Osteoblast (primary cell): ENCODE data around the gene MCHR1. TPM values are rescaled to one million over a fixed set of nuclear protein-coding genes. Genes with fewer than 3 reads are reported as not detected.

ENCODE experiments used
- DNase-seq: peaks from one replicate; pipeline ENCODE4 v3.0.0; 2011; ENCODE audit warnings: low spot score, mixed read lengths; ENCODE audit not compliant: insufficient read length; ENCODE audit errors: missing footprints
- H2AFZ ChIP-seq: 2 replicates; pipeline ENCODE4 v1.6.0; 2011; ENCODE audit warnings: mild to moderate bottlenecking, low read length
- H3K27ac ChIP-seq: 2 replicates; pipeline ENCODE4 v1.5.1; 2011; ENCODE audit warnings: mild to moderate bottlenecking, low read depth, low read length, moderate library complexity
- H3K27me3 ChIP-seq: 2 replicates; pipeline ENCODE4 v1.6.0; 2012; ENCODE audit warnings: mild to moderate bottlenecking, control low read depth, inconsistent platforms, low read length, moderate library complexity; ENCODE audit not compliant: insufficient read depth
- H3K36me3 ChIP-seq: 2 replicates; pipeline ENCODE4 v1.5.1; 2011; ENCODE audit warnings: mild to moderate bottlenecking, low read length, control low read depth, moderate library complexity; ENCODE audit not compliant: insufficient read depth
- H3K4me1 ChIP-seq: 2 replicates; pipeline ENCODE4 v1.5.1; 2011; ENCODE audit warnings: mild to moderate bottlenecking, low read length, control low read depth, moderate library complexity; ENCODE audit not compliant: insufficient read depth
- H3K4me2 ChIP-seq: 2 replicates; pipeline ENCODE4 v1.6.0; 2011; ENCODE audit warnings: mild to moderate bottlenecking, low read length; ENCODE audit not compliant: insufficient read depth
- H3K4me3 ChIP-seq: fragments of 200-600 bp; sonication (generic); 3 replicates; pipeline ENCODE4 v1.5.1; 2012; ENCODE audit warnings: mild to moderate bottlenecking, low read length, inconsistent platforms; ENCODE audit not compliant: insufficient read depth
- H3K79me2 ChIP-seq: 2 replicates; pipeline ENCODE4 v1.6.0; 2012; ENCODE audit warnings: mild to moderate bottlenecking, low read length, control low read depth, inconsistent platforms; ENCODE audit not compliant: insufficient read depth
- H3K9me3 ChIP-seq: 2 replicates; pipeline ENCODE4 v1.5.1; 2011; ENCODE audit warnings: low read depth, low read length, control low read depth
- H4K20me1 ChIP-seq: 2 replicates; pipeline ENCODE4 v1.6.0; 2012; ENCODE audit warnings: mild to moderate bottlenecking, low read length, control low read depth; ENCODE audit not compliant: insufficient read depth
- total RNA-seq: library from RNA; depleted of rRNA; stranded (reverse); fragments of >200 nt; gene quantifications from 2 replicates; pipeline ENCODE4 v1.2.3, GENCODE V29; 2012
- TF ChIP-seq, protein P1 (sequence below): IDR thresholded peaks from 2 replicates; pipeline ENCODE4 v1.5.1; 2011; ENCODE audit warnings: mild to moderate bottlenecking, low read depth, low read length, moderate library complexity; ENCODE audit errors: extremely low read depth

MCHR1 gene
- total RNA-seq, 1 donor = not detected

DNA sequence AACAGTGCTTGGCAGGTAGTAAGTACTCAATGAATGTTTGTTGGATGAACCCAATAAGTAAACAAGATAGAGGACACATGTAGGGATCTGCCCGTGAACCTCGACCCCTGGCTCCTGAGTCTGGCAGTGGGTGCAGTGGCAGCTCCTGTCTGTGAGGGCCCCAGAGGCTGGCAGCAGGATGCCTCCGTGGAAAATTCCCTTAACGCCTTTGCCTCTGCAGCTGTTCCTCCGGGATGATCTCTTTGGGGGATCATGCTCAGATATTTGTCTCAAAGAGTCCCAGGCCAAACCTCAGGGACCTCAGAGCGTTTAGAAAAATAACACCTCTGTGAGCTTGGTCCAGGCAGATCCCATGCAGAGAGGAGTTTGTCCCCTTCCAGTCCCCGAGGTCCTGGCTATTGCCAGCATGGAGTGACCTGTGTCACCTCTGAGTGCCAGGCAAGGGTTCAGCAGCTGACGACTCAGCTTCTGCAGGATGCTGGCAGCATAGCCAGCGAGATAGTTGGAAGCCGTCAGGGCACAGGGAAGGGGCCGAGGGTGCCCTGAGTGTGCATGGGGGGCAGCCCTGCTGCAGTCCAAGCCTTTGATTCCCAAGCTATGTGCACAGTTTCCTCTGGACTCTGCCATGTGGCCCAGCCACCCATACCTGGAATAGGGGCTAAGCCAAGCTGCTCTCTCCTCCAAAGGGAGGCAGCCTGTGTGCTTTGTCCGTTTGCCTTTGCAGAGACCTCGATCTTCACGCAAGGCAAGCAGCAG, 613 bp upstream of the MCHR1 start:
- no peak overlapping the region for H3K27ac ChIP-seq
- H3K27me3 ChIP-seq = peaks cover 7% of the 10 kb centered on the region
- peak overlapping the region; percentile 70 for H3K4me3 ChIP-seq
- H3K4me2 ChIP-seq = peak overlapping the region; percentile 90
- no peaks in the 10 kb centered on the region for H3K79me2 ChIP-seq
- H3K36me3 ChIP-seq = no peaks in the 10 kb centered on the region
- DNase-seq = no peak
- TF ChIP-seq, protein P1, sequence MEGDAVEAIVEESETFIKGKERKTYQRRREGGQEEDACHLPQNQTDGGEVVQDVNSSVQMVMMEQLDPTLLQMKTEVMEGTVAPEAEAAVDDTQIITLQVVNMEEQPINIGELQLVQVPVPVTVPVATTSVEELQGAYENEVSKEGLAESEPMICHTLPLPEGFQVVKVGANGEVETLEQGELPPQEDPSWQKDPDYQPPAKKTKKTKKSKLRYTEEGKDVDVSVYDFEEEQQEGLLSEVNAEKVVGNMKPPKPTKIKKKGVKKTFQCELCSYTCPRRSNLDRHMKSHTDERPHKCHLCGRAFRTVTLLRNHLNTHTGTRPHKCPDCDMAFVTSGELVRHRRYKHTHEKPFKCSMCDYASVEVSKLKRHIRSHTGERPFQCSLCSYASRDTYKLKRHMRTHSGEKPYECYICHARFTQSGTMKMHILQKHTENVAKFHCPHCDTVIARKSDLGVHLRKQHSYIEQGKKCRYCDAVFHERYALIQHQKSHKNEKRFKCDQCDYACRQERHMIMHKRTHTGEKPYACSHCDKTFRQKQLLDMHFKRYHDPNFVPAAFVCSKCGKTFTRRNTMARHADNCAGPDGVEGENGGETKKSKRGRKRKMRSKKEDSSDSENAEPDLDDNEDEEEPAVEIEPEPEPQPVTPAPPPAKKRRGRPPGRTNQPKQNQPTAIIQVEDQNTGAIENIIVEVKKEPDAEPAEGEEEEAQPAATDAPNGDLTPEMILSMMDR = no peak
- no peaks in the 10 kb centered on the region for H4K20me1 ChIP-seq
- H3K4me1 ChIP-seq = peaks cover 23% of the 10 kb centered on the region
- H2AFZ ChIP-seq = peak overlapping the region; percentile 77
- H3K9me3 ChIP-seq = no peaks in the 10 kb centered on the region

DNA sequence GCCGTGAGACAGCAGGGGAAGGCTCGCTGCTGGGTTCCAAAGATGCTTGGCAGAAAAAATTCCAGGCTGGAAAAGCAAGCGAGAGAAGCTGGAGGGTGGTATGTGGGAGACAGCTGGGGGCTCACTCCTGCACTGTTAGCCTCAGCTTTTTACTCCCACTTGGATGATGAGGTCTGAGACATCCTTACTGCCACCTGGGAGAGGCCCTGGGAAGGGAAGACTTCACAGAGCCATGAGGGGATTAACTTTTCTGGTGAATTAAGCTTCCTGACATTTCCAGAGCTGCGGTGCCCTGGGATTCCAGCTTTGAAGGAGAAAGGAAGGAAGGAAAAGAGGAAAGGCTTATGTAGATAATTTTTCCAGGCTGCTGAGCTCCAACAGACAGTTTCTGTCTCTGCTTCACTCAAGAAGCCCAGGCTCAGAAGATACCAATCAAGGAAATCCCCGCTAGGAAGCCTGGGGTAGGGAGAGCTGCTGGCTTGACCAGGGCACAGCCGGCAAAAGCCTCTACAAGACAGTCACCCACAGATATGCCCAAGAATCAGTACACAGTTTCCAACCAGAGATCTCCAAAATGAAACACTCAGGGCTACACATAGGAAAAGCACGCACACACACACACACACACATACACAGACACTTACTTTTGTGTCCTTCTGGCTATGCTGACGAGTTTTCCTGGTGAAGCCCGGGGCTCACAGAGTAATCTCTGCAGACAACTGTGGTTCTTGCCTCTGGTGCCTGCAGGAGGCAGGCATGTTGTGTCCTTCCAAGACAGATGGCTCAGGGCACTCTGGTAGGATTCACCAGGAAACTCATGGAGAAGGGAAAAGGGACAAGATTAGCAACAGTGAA, 907 bp downstream of the MCHR1 start:
- Histone ChIP-seq H2AFZ (peak overlapping the region; percentile 77), H4K20me1 (no peaks in the 10 kb centered on the region), H3K4me3 (peak overlapping the region; percentile 70), H3K79me2 (no peaks in the 10 kb centered on the region), H3K27me3 (peaks cover 7% of the 10 kb centered on the region), H3K9me3 (no peaks in the 10 kb centered on the region), H3K4me2 (peak overlapping the region; percentile 90), H3K27ac (no peak overlapping the region), H3K4me1 (peaks cover 23% of the 10 kb centered on the region), H3K36me3 (no peaks in the 10 kb centered on the region)
- no peak for DNase-seq
- TF ChIP-seq, protein P1 = peak; percentile 20

DNA sequence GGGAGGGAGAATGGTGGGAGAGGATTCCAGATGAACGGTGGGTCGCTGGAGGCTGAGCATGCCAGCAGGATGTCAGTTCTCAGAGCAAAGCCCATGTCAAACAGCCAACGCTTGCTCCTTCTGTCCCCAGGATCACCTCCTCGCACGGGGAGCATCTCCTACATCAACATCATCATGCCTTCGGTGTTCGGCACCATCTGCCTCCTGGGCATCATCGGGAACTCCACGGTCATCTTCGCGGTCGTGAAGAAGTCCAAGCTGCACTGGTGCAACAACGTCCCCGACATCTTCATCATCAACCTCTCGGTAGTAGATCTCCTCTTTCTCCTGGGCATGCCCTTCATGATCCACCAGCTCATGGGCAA, 1.5 kb downstream of the MCHR1 start:
- TF ChIP-seq, protein P1 = no peak
- Histone ChIP-seq H2AFZ (no peak overlapping the region), H3K27me3 (peaks cover 7% of the 10 kb centered on the region), H3K9me3 (no peaks in the 10 kb centered on the region), H3K27ac (no peak overlapping the region), H3K4me1 (peaks cover 23% of the 10 kb centered on the region), H3K4me2 (no peak overlapping the region), H3K79me2 (no peaks in the 10 kb centered on the region), H3K4me3 (no peak overlapping the region), H3K36me3 (no peaks in the 10 kb centered on the region), H4K20me1 (no peaks in the 10 kb centered on the region)
- no peak for DNase-seq

DNA sequence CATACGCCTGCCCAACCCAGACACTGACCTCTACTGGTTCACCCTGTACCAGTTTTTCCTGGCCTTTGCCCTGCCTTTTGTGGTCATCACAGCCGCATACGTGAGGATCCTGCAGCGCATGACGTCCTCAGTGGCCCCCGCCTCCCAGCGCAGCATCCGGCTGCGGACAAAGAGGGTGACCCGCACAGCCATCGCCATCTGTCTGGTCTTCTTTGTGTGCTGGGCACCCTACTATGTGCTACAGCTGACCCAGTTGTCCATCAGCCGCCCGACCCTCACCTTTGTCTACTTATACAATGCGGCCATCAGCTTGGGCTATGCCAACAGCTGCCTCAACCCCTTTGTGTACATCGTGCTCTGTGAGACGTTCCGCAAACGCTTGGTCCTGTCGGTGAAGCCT, 2.2 kb downstream of the MCHR1 start:
- no peak overlapping the region for H3K27ac ChIP-seq
- no peak for DNase-seq
- H3K9me3 ChIP-seq = no peaks in the 10 kb centered on the region
- no peak overlapping the region for H3K4me2 ChIP-seq
- H3K36me3 ChIP-seq = no peaks in the 10 kb centered on the region
- H4K20me1 ChIP-seq = no peaks in the 10 kb centered on the region
- peaks cover 7% of the 10 kb centered on the region for H3K27me3 ChIP-seq
- peaks cover 23% of the 10 kb centered on the region for H3K4me1 ChIP-seq
- TF ChIP-seq, protein P1 = no peak
- H3K79me2 ChIP-seq = no peaks in the 10 kb centered on the region
- H3K4me3 ChIP-seq = no peak overlapping the region
- no peak overlapping the region for H2AFZ ChIP-seq
